ENCODE data around the gene ZFP62. TPM values are rescaled to one million over a fixed set of nuclear protein-coding genes. Genes with fewer than 3 reads are reported as not detected.

The ZFP62 gene
- total RNA-seq, 1 donor from 2014 or later = 27.0 TPM

DNA sequence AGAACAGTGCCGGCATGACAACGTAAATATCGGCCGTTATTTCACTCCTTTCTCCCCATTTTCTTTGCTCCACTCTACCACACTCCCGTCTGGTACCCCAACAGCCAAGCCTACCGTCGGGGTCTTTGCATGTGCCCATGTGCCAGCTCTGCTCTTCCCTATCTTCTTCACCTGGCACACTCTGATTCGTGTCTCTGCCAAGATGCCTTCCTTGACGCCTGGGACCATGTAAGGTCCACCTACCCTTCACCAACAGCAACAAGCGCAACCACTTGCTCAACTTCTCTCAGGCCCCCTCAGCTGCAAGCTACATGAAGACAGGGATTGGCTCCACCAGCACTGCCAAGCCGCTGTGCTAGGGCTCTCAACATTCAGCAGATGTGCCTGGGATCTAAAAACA is 62.9 kb downstream of the ZFP62 start:
- no peaks in the 10 kb centered on the region for H3K36me3 Mint-ChIP-seq (ENCODE audit: unreplicated experiment)
- H3K27me3 Mint-ChIP-seq (ENCODE audit: unreplicated experiment) = peaks cover 2% of the 10 kb centered on the region
- no peak overlapping the region for H3K4me3 Mint-ChIP-seq (ENCODE audit: unreplicated experiment)
- no peak for DNase-seq
- H3K9me3 Mint-ChIP-seq (ENCODE audit: unreplicated experiment) = peaks cover 3% of the 10 kb centered on the region
- TF ChIP-seq, protein P1, sequence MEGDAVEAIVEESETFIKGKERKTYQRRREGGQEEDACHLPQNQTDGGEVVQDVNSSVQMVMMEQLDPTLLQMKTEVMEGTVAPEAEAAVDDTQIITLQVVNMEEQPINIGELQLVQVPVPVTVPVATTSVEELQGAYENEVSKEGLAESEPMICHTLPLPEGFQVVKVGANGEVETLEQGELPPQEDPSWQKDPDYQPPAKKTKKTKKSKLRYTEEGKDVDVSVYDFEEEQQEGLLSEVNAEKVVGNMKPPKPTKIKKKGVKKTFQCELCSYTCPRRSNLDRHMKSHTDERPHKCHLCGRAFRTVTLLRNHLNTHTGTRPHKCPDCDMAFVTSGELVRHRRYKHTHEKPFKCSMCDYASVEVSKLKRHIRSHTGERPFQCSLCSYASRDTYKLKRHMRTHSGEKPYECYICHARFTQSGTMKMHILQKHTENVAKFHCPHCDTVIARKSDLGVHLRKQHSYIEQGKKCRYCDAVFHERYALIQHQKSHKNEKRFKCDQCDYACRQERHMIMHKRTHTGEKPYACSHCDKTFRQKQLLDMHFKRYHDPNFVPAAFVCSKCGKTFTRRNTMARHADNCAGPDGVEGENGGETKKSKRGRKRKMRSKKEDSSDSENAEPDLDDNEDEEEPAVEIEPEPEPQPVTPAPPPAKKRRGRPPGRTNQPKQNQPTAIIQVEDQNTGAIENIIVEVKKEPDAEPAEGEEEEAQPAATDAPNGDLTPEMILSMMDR (IDR thresholded peaks at IDR 0.05; ENCODE audit: partially characterized antibody, unreplicated experiment) = no peak
- H3K27ac Mint-ChIP-seq (ENCODE audit: unreplicated experiment) = peak overlapping the region; percentile 48
- peaks cover 17% of the 10 kb centered on the region for H3K4me1 Mint-ChIP-seq (ENCODE audit: low read depth, unreplicated experiment)

Other genes starting within 250 kb of the ZFP62 start
- 0.17 TPM for gene FLT4, start 211.7 kb downstream of the ZFP62 start, total RNA-seq (ENCODE audit: unreplicated experiment)
- not detected for gene OR2Y1, start 121.2 kb downstream of the ZFP62 start, total RNA-seq (ENCODE audit: unreplicated experiment)
- 45.6 TPM for gene MGAT1, start 58.5 kb downstream of the ZFP62 start, total RNA-seq (ENCODE audit: unreplicated experiment)
- gene BTNL8, start 37.9 kb upstream of the ZFP62 start, total RNA-seq (ENCODE audit: unreplicated experiment) = not detected
- not detected for gene BTNL3, start 127.6 kb upstream of the ZFP62 start, total RNA-seq (ENCODE audit: unreplicated experiment)
- 37.9 TPM for gene BTNL9, start 179.0 kb upstream of the ZFP62 start, total RNA-seq (ENCODE audit: unreplicated experiment)

Data from glutamatergic neuron (in vitro differentiated cells).